NOMO-1 (cell line): ENCODE measurements around the gene HEY2.
A peak's percentile ranks its signal among the peaks of the same experiment; 100 is the strongest.
"Not testable (repeated sequence)": the region's sequence is repeated elsewhere in the genome, so short reads cannot be mapped to it uniquely, and the experiment has no call there.

Experiments
- DNase-seq, 2 experiments: peaks; one replicate each; lab custom pipeline; 2025; ENCODE audit not compliant: unreplicated experiment in 2 of 2; lab: John Stamatoyannopoulos, UW

HEY2 gene

GRCh38 chr6:125793863-125794262, 44.4 kb downstream of the HEY2 start:
- DNase-seq, result no peak

GRCh38 chr6:125794342-125795137, 45.1 kb downstream of the HEY2 start:
- no peak for DNase-seq

GRCh38 chr6:125795301-125795700, 45.9 kb downstream of the HEY2 start:
- no peak for DNase-seq

GRCh38 chr6:125797120-125797885, 47.9 kb downstream of the HEY2 start:
- DNase-seq, result no peak

- DNase-seq, result no peak
Measured at GRCh38 chr6:125797886-125798444, 48.5 kb downstream of the HEY2 start.

- peak; percentile 47 to 91 for DNase-seq
Measured at GRCh38 chr6:125798734-125799508, 49.5 kb downstream of the HEY2 start.

- no peak for DNase-seq
Measured at GRCh38 chr6:125802383-125802782, 53.0 kb downstream of the HEY2 start.

GRCh38 chr6:125802943-125803377, 53.5 kb downstream of the HEY2 start:
- DNase-seq, result peak; percentile 14 to 40

GRCh38 chr6:125804264-125804663, 54.8 kb downstream of the HEY2 start:
- no peak for DNase-seq

GRCh38 chr6:125804866-125805425, 55.5 kb downstream of the HEY2 start:
- not testable (repeated sequence) for DNase-seq

GRCh38 chr6:125806813-125807212, 57.4 kb downstream of the HEY2 start:
- no peak for DNase-seq

GRCh38 chr6:125807293-125807692, 57.9 kb downstream of the HEY2 start:
- no peak for DNase-seq

GRCh38 chr6:125808060-125808459, 58.6 kb downstream of the HEY2 start:
- no peak for DNase-seq

GRCh38 chr6:125808591-125808990, 59.2 kb downstream of the HEY2 start:
- no peak for DNase-seq

- DNase-seq, result no peak
Measured at GRCh38 chr6:125809570-125810170, 60.2 kb downstream of the HEY2 start.

GRCh38 chr6:125810445-125810844, 61.0 kb downstream of the HEY2 start:
- DNase-seq, result no peak
